HEK293 (cell line): Measurements from ENCODE around the gene PKP3.

ENCODE experiments used
- CTCF ChIA-PET: fragments of 350-600 bp; formaldehyde crosslinking; extraction: SDS; loops from one replicate; lab custom pipeline; 2021; ENCODE audit warnings: antibody characterized with exemption; lab: Yijun Ruan, JAX
- POLR2A ChIA-PET: fragments of 300-600 bp; formaldehyde crosslinking; extraction: SDS; loops from one replicate; lab custom pipeline; 2020; ENCODE audit warnings: antibody characterized with exemption, inconsistent platforms; lab: Yijun Ruan, JAX
- H3K27ac ChIP-seq: fragments of 200-500 bp; sonication (Bioruptor generic); 2 replicates; pipeline ENCODE4 v1.5.1; 2014; ENCODE audit warnings: low read depth, low read length, control low read depth, inconsistent platforms; ENCODE audit errors: extremely low read depth
- H3K36me3 ChIP-seq, 2 experiments: fragments of 200-500 bp in 1 of 2; sonication (Bioruptor generic) in 1 of 2; 1 replicate in 1 of 2; 2 replicates in 1 of 2; pipeline ENCODE4 v1.5.1; 2014 to 2017; ENCODE audit warnings: inconsistent platforms in 2 of 2, low read length in 2 of 2; ENCODE audit not compliant: control insufficient read depth in 2 of 2, insufficient read depth in 1 of 2
- H3K4me1 ChIP-seq: fragments of 200-500 bp; sonication (Bioruptor generic); 2 replicates; pipeline ENCODE4 v1.5.1; 2014; ENCODE audit warnings: mild to moderate bottlenecking, low read length, inconsistent platforms; ENCODE audit not compliant: control insufficient read depth, insufficient read depth
- H3K4me3 ChIP-seq: 2 replicates; pipeline ENCODE4 v1.5.1; 2011; ENCODE audit warnings: low read depth, mild to moderate bottlenecking, control low read depth, low read length, moderate library complexity
- H3K9me3 ChIP-seq: fragments of 200-500 bp; sonication (Bioruptor generic); 2 replicates; pipeline ENCODE4 v1.5.1; 2014; ENCODE audit warnings: low read depth, low read length, inconsistent platforms; ENCODE audit not compliant: control insufficient read depth, insufficient read depth
- GLIS2 ChIP-seq: fragments of 450-650 bp; formaldehyde crosslinking; IDR thresholded peaks from 2 replicates; pipeline ENCODE4 v1.5.1; 2016; ENCODE audit warnings: missing biosample characterization, missing genetic modification characterization
- KLF10 ChIP-seq: fragments of 450-650 bp; IDR thresholded peaks from 2 replicates; pipeline ENCODE4 v1.5.1; 2018; ENCODE audit warnings: missing biosample characterization, mild to moderate bottlenecking, missing genetic modification characterization
- MEIS1 ChIP-seq: sonication (generic); formaldehyde crosslinking; IDR thresholded peaks from 2 replicates; pipeline ENCODE4 v1.8.1; 2022; ENCODE audit warnings: missing genetic modification reagents, mild to moderate bottlenecking, borderline replicate concordance
- OVOL3 ChIP-seq: fragments of 450-650 bp; formaldehyde crosslinking; IDR thresholded peaks from 2 replicates; pipeline ENCODE4 v1.5.1; 2016; ENCODE audit warnings: missing biosample characterization, missing genetic modification characterization
- PBX3 ChIP-seq: sonication (generic); formaldehyde crosslinking; IDR thresholded peaks from 2 replicates; pipeline ENCODE4 v1.8.1; 2022; ENCODE audit warnings: mild to moderate bottlenecking, moderate library complexity, missing genetic modification reagents
- SP2 ChIP-seq: fragments of 450-650 bp; formaldehyde crosslinking; IDR thresholded peaks from 2 replicates; pipeline ENCODE4 v1.5.1; 2016; ENCODE audit warnings: missing biosample characterization, missing genetic modification characterization
- YY2 ChIP-seq: fragments of 450-650 bp; formaldehyde crosslinking; IDR thresholded peaks from 2 replicates; pipeline ENCODE4 v1.5.1; 2016; ENCODE audit warnings: missing biosample characterization, missing genetic modification characterization
- ZBTB10 ChIP-seq: fragments of 450-650 bp; formaldehyde crosslinking; IDR thresholded peaks from 2 replicates; pipeline ENCODE4 v1.5.1; 2016; ENCODE audit warnings: missing biosample characterization, missing genetic modification characterization
- ZBTB20 ChIP-seq: fragments of 450-650 bp; formaldehyde crosslinking; IDR thresholded peaks from 2 replicates; pipeline ENCODE4 v1.5.1; 2016; ENCODE audit warnings: missing biosample characterization, missing genetic modification characterization
- ZBTB8A ChIP-seq: fragments of 450-650 bp; formaldehyde crosslinking; IDR thresholded peaks from 2 replicates; pipeline ENCODE4 v1.5.1; 2016; ENCODE audit warnings: missing biosample characterization, missing genetic modification characterization
- ZNF174 ChIP-seq: fragments of 450-650 bp; formaldehyde crosslinking; IDR thresholded peaks from 2 replicates; pipeline ENCODE4 v1.5.0; 2017; ENCODE audit warnings: missing biosample characterization, mild to moderate bottlenecking, missing genetic modification characterization
- ZNF184 ChIP-seq: fragments of 450-650 bp; IDR thresholded peaks from 2 replicates; pipeline ENCODE4 v1.5.1; 2018; ENCODE audit warnings: missing biosample characterization, mild to moderate bottlenecking, missing genetic modification characterization
- ZNF2 ChIP-seq: fragments of 450-650 bp; formaldehyde crosslinking; IDR thresholded peaks from 2 replicates; pipeline ENCODE4 v1.5.1; 2016; ENCODE audit warnings: missing biosample characterization, missing genetic modification characterization
- ZNF214 ChIP-seq: fragments of 450-650 bp; formaldehyde crosslinking; IDR thresholded peaks from 2 replicates; pipeline ENCODE4 v1.5.1; 2017; ENCODE audit warnings: missing biosample characterization, mild to moderate bottlenecking, missing genetic modification characterization, borderline replicate concordance
- ZNF239 ChIP-seq: fragments of 450-650 bp; formaldehyde crosslinking; IDR thresholded peaks from 2 replicates; pipeline ENCODE4 v1.5.1; 2016; ENCODE audit warnings: missing biosample characterization, missing genetic modification characterization
- ZNF274 ChIP-seq, 2 experiments: fragments of 200-500 bp in 1 of 2; fragments of 450-650 bp in 1 of 2; sonication (Bioruptor generic) in 1 of 2; formaldehyde crosslinking in 1 of 2; IDR thresholded peaks; 2 replicates each; pipeline versions ENCODE4 v1.5.1 to v1.6.1; 2014 to 2016; ENCODE audit warnings: borderline replicate concordance in 1 of 2, inconsistent platforms in 1 of 2, low read length in 1 of 2, missing biosample characterization in 1 of 2, missing genetic modification characterization in 1 of 2
- ZNF324 ChIP-seq: fragments of 450-650 bp; formaldehyde crosslinking; IDR thresholded peaks from 2 replicates; pipeline ENCODE4 v1.5.1; 2016; ENCODE audit warnings: missing biosample characterization, missing genetic modification characterization
- ZNF391 ChIP-seq: fragments of 450-650 bp; formaldehyde crosslinking; IDR thresholded peaks from 2 replicates; pipeline ENCODE4 v1.5.1; 2016; ENCODE audit warnings: low read depth, missing biosample characterization, missing genetic modification characterization, borderline replicate concordance
- ZNF423 ChIP-seq: fragments of 450-650 bp; formaldehyde crosslinking; IDR thresholded peaks from 2 replicates; pipeline ENCODE4 v1.5.1; 2016; ENCODE audit warnings: missing biosample characterization, missing genetic modification characterization
- ZNF501 ChIP-seq: fragments of 450-650 bp; formaldehyde crosslinking; IDR thresholded peaks from 2 replicates; pipeline ENCODE4 v1.5.1; 2016; ENCODE audit warnings: missing biosample characterization, missing genetic modification characterization
- ZNF521 ChIP-seq: fragments of 450-650 bp; formaldehyde crosslinking; IDR thresholded peaks from 2 replicates; pipeline ENCODE4 v1.5.1; 2017; ENCODE audit warnings: missing biosample characterization, mild to moderate bottlenecking, missing genetic modification characterization
- ZNF530 ChIP-seq: fragments of 450-650 bp; formaldehyde crosslinking; IDR thresholded peaks from 2 replicates; pipeline ENCODE4 v1.5.1; 2016; ENCODE audit warnings: low read depth, missing biosample characterization, missing genetic modification characterization
- ZNF548 ChIP-seq: fragments of 450-650 bp; formaldehyde crosslinking; IDR thresholded peaks from 2 replicates; pipeline ENCODE4 v1.5.1; 2016; ENCODE audit warnings: missing biosample characterization, missing genetic modification characterization
- ZNF585B ChIP-seq: fragments of 450-650 bp; formaldehyde crosslinking; IDR thresholded peaks from 2 replicates; pipeline ENCODE4 v1.5.1; 2016; ENCODE audit warnings: missing biosample characterization, missing genetic modification characterization
- ZNF596 ChIP-seq: fragments of 450-650 bp; IDR thresholded peaks from 2 replicates; pipeline ENCODE4 v1.5.0; 2018; ENCODE audit warnings: missing biosample characterization, mild to moderate bottlenecking, missing genetic modification characterization, moderate library complexity
- ZNF600 ChIP-seq: fragments of 450-650 bp; formaldehyde crosslinking; IDR thresholded peaks from 2 replicates; pipeline ENCODE4 v1.5.1; 2016; ENCODE audit warnings: missing biosample characterization, missing genetic modification characterization
- ZNF624 ChIP-seq: fragments of 450-650 bp; formaldehyde crosslinking; IDR thresholded peaks from 2 replicates; pipeline ENCODE4 v1.5.1; 2017; ENCODE audit warnings: missing biosample characterization, missing genetic modification characterization
- ZNF660 ChIP-seq: fragments of 450-650 bp; IDR thresholded peaks from 2 replicates; pipeline ENCODE4 v1.5.1; 2018; ENCODE audit warnings: missing biosample characterization, mild to moderate bottlenecking, missing genetic modification characterization
- ZNF785 ChIP-seq: fragments of 450-650 bp; formaldehyde crosslinking; IDR thresholded peaks from 2 replicates; pipeline ENCODE4 v1.5.1; 2016; ENCODE audit warnings: missing biosample characterization, missing genetic modification characterization
- ZNF830 ChIP-seq: fragments of 450-650 bp; IDR thresholded peaks from 2 replicates; pipeline ENCODE4 v1.5.0; 2018; ENCODE audit warnings: missing biosample characterization, missing genetic modification characterization, low read depth, mild to moderate bottlenecking, moderate library complexity
- ZSCAN30 ChIP-seq: fragments of 450-650 bp; IDR thresholded peaks from 2 replicates; pipeline ENCODE4 v1.5.1; 2018; ENCODE audit warnings: missing biosample characterization, mild to moderate bottlenecking, missing genetic modification characterization, moderate library complexity

Gene PKP3

GRCh38 chr11:447923-448731, 54.1 kb downstream of the PKP3 start (continued):
- TF ChIP-seq ZBTB10: peak; percentile 80; the same call in 1 of the 2 replicates

GRCh38 chr11:449889-450808, 56.1 kb downstream of the PKP3 start, which contains the start of gene PTDSS2:
PTDSS2 (plus strand) TSS chr11:450279; CDS start chr11:450456, 177 bp downstream.
- Histone ChIP-seq H3K4me3 (peak within 1 kb of the TSS; percentile 89), H3K36me3 (peaks cover 0 to 35% of the 10 kb centered on the region in 2 experiments; a peak in 1 of 3 replicates), H3K9me3 (no peaks in the 10 kb centered on the region), H3K4me1 (no peaks in the 10 kb centered on the region), H3K27ac (peak within 1 kb of the TSS; percentile 65; the same call in 1 of the 2 replicates)
- ChIA-PET CTCF (interaction anchor here (0.6 to 3.0 kb wide), 9 partner anchors 43 to 199 kb away, joined by 3 to 18 read pairs (median 3); partner anchors contain the start of gene RNH1), POLR2A (interaction anchor here (0.6 to 2.1 kb wide), 6 partner anchors 9 to 243 kb away, joined by 3 to 13 read pairs (median 5); partner anchors contain the start of genes BET1L and RIC8A)
- TF ChIP-seq ZNF274 (IDR thresholded peaks at IDR 0.05; ENCODE audit: low read length) (no peak), ZNF274 (tag by site-specific recombination; IDR thresholded peaks at IDR 0.05; ENCODE audit: borderline replicate concordance) (no peak), ZNF214 (tag by site-specific recombination) (no peak), ZNF600 (tag by site-specific recombination) (peak; percentile 92), ZNF830 (tag by site-specific recombination) (no peak), ZNF596 (tag by site-specific recombination) (0 out of 2 replicates have a peak, but pooled peaks have one; percentile 30), ZNF548 (peak; percentile 67; the same call in 1 of the 2 replicates), ZNF530 (no peak), YY2 (tag by site-specific recombination) (peak; percentile 64; the same call in 1 of the 2 replicates), ZNF239 (no peak), ZBTB20 (tag by site-specific recombination) (peak; percentile 61; the same call in 1 of the 2 replicates), ZNF501 (tag by site-specific recombination) (0 out of 2 replicates have a peak, but pooled peaks have one; percentile 43), ZNF660 (tag by site-specific recombination) (0 out of 2 replicates have a peak, but pooled peaks have one; percentile 29), KLF10 (peak; percentile 32; the same call in 1 of the 2 replicates), ZNF521 (no peak), ZNF324 (tag by site-specific recombination) (0 out of 2 replicates have a peak, but pooled peaks have one; percentile 37), ZNF2 (tag by site-specific recombination) (0 out of 2 replicates have a peak, but pooled peaks have one; percentile 39), ZNF585B (tag by site-specific recombination) (no peak), SP2 (tag by site-specific recombination) (0 out of 2 replicates have a peak, but pooled peaks have one; percentile 38), ZNF174 (tag by site-specific recombination) (no peak), OVOL3 (tag by site-specific recombination) (no peak), PBX3 (CRISPR knock-in tag) (peak; percentile 20; the same call in 1 of the 2 replicates), ZNF391 (0 out of 2 replicates have a peak, but pooled peaks have one; percentile 18), ZSCAN30 (tag by site-specific recombination) (0 out of 2 replicates have a peak, but pooled peaks have one; percentile 15), ZNF423 (tag by site-specific recombination) (no peak), ZNF785 (tag by site-specific recombination) (no peak), ZNF624 (tag by site-specific recombination) (no peak), GLIS2 (tag by site-specific recombination) (no peak), ZBTB8A (tag by site-specific recombination) (0 out of 2 replicates have a peak, but pooled peaks have one; percentile 6), MEIS1 (no peak), ZNF184 (tag by site-specific recombination) (0 out of 2 replicates have a peak, but pooled peaks have one; percentile 56)
